Measurements from ENCODE around the gene INTS1.

- TF ChIP-seq CTCF (IDR thresholded peaks at IDR 0.05; ENCODE audit: poor library complexity): no peak
- TF ChIP-seq EZH2 (IDR thresholded peaks at IDR 0.05; ENCODE audit: borderline replicate concordance): no peak
These were observed 44.8 kb upstream of the INTS1 start for GRCh38 chr7:1548944-1549343.

Measured in hepatocyte (in vitro differentiated cells).